GM23338 (cell line): ENCODE measurements around the gene STK39.

Experiments used
- EZH2 ChIP-seq: fragments of 200-600 bp; sonication (generic); IDR thresholded peaks from one replicate; pipeline ENCODE4 v1.8.0; 2017; ENCODE audit warnings: antibody characterized with exemption, mild to moderate bottlenecking, low read depth; ENCODE audit not compliant: unreplicated experiment
- JUNB ChIP-seq: IDR thresholded peaks from one replicate; pipeline ENCODE4 v1.6.1; 2016; ENCODE audit warnings: antibody characterized with exemption; ENCODE audit not compliant: unreplicated experiment
- POLR2AphosphoS5 ChIP-seq: IDR thresholded peaks from 2 replicates; pipeline ENCODE4 v1.6.1; 2016; ENCODE audit warnings: antibody characterized with exemption, low read depth
- TF ChIP-seq, protein P1 (sequence below), 2 experiments: fragments of 200-600 bp in 1 of 2; sonication (generic) in 1 of 2; conservative IDR thresholded peaks; 2 replicates each; pipeline versions ENCODE4 v1.5.1 to v1.6.1; 2016 to 2017; ENCODE audit warnings: antibody characterized with exemption in 2 of 2, low read depth in 2 of 2, mild to moderate bottlenecking in 2 of 2, moderate library complexity in 1 of 2

DNA sequence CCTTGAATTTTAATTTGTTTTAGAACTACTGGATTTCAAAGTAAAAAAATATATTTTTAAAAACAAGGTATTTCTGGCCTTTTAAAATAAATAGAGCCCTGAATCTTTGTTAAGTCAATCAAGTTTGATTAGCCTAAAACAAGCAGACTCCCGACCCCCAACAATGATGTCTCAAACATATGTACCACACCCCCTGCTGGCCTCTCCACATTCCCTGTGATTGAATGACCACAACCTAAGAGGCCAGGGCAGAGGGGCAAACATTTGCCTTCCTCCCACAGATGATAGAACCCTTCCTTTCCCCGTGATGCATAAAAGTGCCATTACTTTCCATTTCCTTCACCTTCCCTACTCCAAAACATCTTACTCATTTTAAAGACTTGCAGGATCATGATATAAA lies 130.9 kb downstream of the STK39 start:
- TF ChIP-seq POLR2AphosphoS5 (no peak), JUNB (no peak), EZH2 (no peak)
- TF ChIP-seq, protein P1, sequence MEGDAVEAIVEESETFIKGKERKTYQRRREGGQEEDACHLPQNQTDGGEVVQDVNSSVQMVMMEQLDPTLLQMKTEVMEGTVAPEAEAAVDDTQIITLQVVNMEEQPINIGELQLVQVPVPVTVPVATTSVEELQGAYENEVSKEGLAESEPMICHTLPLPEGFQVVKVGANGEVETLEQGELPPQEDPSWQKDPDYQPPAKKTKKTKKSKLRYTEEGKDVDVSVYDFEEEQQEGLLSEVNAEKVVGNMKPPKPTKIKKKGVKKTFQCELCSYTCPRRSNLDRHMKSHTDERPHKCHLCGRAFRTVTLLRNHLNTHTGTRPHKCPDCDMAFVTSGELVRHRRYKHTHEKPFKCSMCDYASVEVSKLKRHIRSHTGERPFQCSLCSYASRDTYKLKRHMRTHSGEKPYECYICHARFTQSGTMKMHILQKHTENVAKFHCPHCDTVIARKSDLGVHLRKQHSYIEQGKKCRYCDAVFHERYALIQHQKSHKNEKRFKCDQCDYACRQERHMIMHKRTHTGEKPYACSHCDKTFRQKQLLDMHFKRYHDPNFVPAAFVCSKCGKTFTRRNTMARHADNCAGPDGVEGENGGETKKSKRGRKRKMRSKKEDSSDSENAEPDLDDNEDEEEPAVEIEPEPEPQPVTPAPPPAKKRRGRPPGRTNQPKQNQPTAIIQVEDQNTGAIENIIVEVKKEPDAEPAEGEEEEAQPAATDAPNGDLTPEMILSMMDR (conservative IDR thresholded peaks at IDR 0.05; ENCODE audit: low read depth in 2 of 2) = peak; percentile 40 to 61
